ENCODE results near the gene RBMS1. TPM values are rescaled to one million over a fixed set of nuclear protein-coding genes. Genes with fewer than 3 reads are reported as not detected.

Gene RBMS1
- total RNA-seq, 1 experiment from 2014 or later = 77.5 TPM

- Histone ChIP-seq H3K4me1 (ENCODE audit: insufficient read depth, low read length) (no peaks in the 10 kb centered on the region), H4K8ac (replicated peaks; ENCODE audit: insufficient read length, low read depth, low read length) (no peak overlapping the region), H3K27ac (ENCODE audit: insufficient read length, low read depth, low read length) (no peak overlapping the region), H2AK5ac (ENCODE audit: insufficient read length, low read length) (no peak overlapping the region), H3K56ac (ENCODE audit: insufficient read length, low read depth, low read length) (no peak overlapping the region), H3K23me2 (ENCODE audit: insufficient read length, low read depth, low read length, poor library complexity, severe bottlenecking) (no peaks in the 10 kb centered on the region), H3T11ph (ENCODE audit: low read length) (no peak overlapping the region), H3K18ac (ENCODE audit: insufficient read length, low read depth, low read length) (no peak overlapping the region), H4K91ac (ENCODE audit: insufficient read length, low read depth, low read length) (no peak overlapping the region), H2AFZ (ENCODE audit: low read length) (no peak overlapping the region), H2BK120ac (ENCODE audit: low read depth, low read length, poor library complexity, severe bottlenecking) (no peak overlapping the region), H3K79me2 (ENCODE audit: insufficient read depth, low read length) (no peaks in the 10 kb centered on the region), H3K9me3 (ENCODE audit: control insufficient read depth, low read depth, low read length) (no peaks in the 10 kb centered on the region), H2BK20ac (ENCODE audit: low read depth, low read length, poor library complexity, severe bottlenecking) (no peak overlapping the region), H2BK5ac (ENCODE audit: insufficient read length, low read length) (no peak overlapping the region), H3K23ac (ENCODE audit: insufficient read length, low read depth, low read length) (no peak overlapping the region), H2BK15ac (ENCODE audit: low read depth, low read length) (no peak overlapping the region), H3K14ac (ENCODE audit: insufficient read depth, low read length) (no peak overlapping the region), H3K79me1 (ENCODE audit: insufficient read depth, low read depth, low read length, poor library complexity, severe bottlenecking) (no peaks in the 10 kb centered on the region), H3K4ac (ENCODE audit: low read depth, low read length) (no peak overlapping the region), H3K27me3 (ENCODE audit: insufficient read depth, low read length) (no peaks in the 10 kb centered on the region), H2BK12ac (ENCODE audit: insufficient read length, low read depth, low read length) (no peak overlapping the region), H3K4me2 (ENCODE audit: insufficient read depth, insufficient read length, low read length) (no peak overlapping the region), H4K5ac (ENCODE audit: insufficient read length, low read depth, low read length) (no peak overlapping the region), H3K9ac (ENCODE audit: extremely low read depth, insufficient read length, low read length) (no peak overlapping the region), H4K20me1 (ENCODE audit: control insufficient read depth, insufficient read depth, insufficient read length) (no peaks in the 10 kb centered on the region)
- Mint-ChIP-seq H3K4me3 (no peak overlapping the region), H3K9me3 (no peaks in the 10 kb centered on the region), H3K4me1 (peaks cover 0 to 4% of the 10 kb centered on the region in 2 experiments; a peak in 2 of 4 replicates), H3K27me3 (ENCODE audit: low read depth) (no peaks in the 10 kb centered on the region), H3K36me3 (ENCODE audit: insufficient read depth in 1 of 3, low read depth in 3 of 3) (peaks cover 8 to 49% (median 35%) of the 10 kb centered on the region in 3 experiments; a peak in 6 of 7 replicates), H3K27ac (no peak overlapping the region)
- TF ChIP-seq CTCF (conservative IDR thresholded peaks at IDR 0.05) = no peak
- no peak for DNase-seq
- no CpG with 5 or more reads among the region's 2 CpGs for WGBS (ENCODE audit: extremely low coverage, insufficient read length, low lambda C conversion rate)
Observed at GRCh38 chr2:160282063-160282580, 211.5 kb downstream of the RBMS1 start.

All from H9 (cell line).